AG04449 (cell line): ENCODE results near the gene PPP1R17.

Experiments
- CTCF ChIA-PET: fragments of 350-600 bp; formaldehyde crosslinking; extraction: SDS; loops from one replicate; lab custom pipeline; 2021; ENCODE audit warnings: antibody characterized with exemption; lab: Yijun Ruan, JAX
- POLR2A ChIA-PET: fragments of 400-600, 350-600 bp; formaldehyde crosslinking; extraction: SDS; loops from one replicate; lab custom pipeline; 2020; ENCODE audit warnings: antibody characterized with exemption, inconsistent platforms; lab: Yijun Ruan, JAX
- DNase-seq: peaks from one replicate; pipeline ENCODE4 v3.0.0-alpha.2; 2010; ENCODE audit warnings: low read depth, low spot score
- H3K4me3 ChIP-seq: 2 replicates; pipeline ENCODE4 v1.5.1; 2011; ENCODE audit warnings: low read depth, mild to moderate bottlenecking, control low read depth, low read length
- TF ChIP-seq, protein P1 (sequence below): IDR thresholded peaks from one replicate; pipeline ENCODE4 v1.5.1; 2011; ENCODE audit warnings: mild to moderate bottlenecking, moderate library complexity, low read length, control low read depth, inconsistent platforms; ENCODE audit not compliant: insufficient read depth; ENCODE audit errors: missing control alignments

The PPP1R17 gene

DNA sequence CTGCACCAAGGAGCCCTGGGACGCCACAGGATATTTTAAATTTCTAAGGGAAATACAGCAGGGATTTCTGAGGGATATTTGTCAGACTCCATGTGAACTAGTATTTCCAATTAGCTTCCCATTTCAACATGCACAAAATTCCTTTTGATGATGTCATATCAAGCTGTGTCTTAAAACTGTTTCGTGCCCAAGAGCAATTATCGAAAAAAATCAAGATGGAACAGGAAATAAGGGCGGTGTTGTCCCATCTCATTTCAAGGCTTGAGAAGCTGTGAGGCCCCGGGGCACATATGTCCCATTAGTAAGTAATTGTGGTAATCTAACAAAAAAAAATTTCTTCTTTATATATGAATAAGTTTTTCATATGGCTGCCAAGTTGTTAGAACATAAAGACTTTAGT lies 47.4 kb downstream of the PPP1R17 start:
- ChIA-PET POLR2A (no interaction called here), CTCF (interaction anchor here (0.8 to 2.3 kb wide), 12 partner anchors 10 to 472 kb away, joined by 3 to 11 read pairs (median 4); no protein-coding TSS in a partner anchor)
- DNase-seq = no peak

DNA sequence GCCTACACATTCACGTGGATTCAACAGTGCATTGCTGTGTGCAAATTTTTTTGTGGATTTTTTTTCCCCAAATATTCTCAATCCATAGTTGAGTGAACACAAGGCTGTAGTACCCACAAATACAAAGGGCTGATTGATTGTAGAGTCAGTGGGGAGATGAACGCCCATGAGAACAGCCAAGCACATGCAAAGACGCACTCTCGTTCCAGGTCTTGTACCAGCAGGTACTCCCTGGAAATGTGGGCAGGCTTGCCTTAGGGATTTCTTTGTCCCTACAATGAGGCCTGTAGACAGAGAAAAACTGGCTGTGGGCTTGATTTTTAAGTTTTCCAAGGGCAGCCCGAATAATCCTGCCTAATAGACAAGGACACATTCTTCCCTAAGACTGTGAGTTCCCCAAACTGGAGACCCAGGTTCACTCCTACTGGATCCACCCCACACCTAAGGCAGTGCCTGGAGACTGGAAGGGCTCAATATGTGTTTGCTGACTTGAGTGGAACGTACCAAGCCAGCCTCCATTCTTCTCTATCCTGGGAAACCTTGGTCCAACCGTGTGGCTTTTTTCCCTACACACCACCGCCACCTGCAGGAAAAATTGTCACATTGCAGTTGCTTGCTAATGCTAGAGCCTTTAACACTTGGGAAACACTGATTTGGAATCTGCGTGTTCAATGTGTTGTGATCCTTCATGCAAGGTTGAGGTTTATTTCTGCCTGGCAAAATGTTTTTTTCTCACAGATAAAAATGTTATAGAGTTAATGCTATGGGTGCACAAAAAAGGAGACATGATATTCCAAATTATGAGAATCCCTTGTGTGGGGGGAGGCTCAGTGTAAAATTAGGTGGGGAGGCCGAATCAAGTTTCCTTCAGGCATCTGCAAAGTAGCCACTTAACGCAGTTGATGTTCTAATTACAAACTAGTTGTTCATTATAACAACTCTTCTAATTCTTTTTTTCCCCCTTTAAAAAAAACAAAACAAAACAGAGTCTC lies 49.3 kb downstream of the PPP1R17 start:
- TF ChIP-seq, protein P1, sequence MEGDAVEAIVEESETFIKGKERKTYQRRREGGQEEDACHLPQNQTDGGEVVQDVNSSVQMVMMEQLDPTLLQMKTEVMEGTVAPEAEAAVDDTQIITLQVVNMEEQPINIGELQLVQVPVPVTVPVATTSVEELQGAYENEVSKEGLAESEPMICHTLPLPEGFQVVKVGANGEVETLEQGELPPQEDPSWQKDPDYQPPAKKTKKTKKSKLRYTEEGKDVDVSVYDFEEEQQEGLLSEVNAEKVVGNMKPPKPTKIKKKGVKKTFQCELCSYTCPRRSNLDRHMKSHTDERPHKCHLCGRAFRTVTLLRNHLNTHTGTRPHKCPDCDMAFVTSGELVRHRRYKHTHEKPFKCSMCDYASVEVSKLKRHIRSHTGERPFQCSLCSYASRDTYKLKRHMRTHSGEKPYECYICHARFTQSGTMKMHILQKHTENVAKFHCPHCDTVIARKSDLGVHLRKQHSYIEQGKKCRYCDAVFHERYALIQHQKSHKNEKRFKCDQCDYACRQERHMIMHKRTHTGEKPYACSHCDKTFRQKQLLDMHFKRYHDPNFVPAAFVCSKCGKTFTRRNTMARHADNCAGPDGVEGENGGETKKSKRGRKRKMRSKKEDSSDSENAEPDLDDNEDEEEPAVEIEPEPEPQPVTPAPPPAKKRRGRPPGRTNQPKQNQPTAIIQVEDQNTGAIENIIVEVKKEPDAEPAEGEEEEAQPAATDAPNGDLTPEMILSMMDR = peak; percentile 81
- CTCF ChIA-PET = interaction anchor here (0.6 to 6.3 kb wide), 15 partner anchors 8 to 798 kb away, joined by 3 to 65 read pairs (median 5); no protein-coding TSS in a partner anchor
- POLR2A ChIA-PET = interaction anchor here (0.7 kb wide), 1 partner anchor 8 kb away, joined by 3 read pairs; no protein-coding TSS in a partner anchor
- no peak overlapping the region for H3K4me3 ChIP-seq
- no peak for DNase-seq

More for the DNA sequence above, 47.4 kb downstream of the PPP1R17 start:
- H3K4me3 ChIP-seq = no peak overlapping the region
- TF ChIP-seq, protein P1 = no peak

DNA sequence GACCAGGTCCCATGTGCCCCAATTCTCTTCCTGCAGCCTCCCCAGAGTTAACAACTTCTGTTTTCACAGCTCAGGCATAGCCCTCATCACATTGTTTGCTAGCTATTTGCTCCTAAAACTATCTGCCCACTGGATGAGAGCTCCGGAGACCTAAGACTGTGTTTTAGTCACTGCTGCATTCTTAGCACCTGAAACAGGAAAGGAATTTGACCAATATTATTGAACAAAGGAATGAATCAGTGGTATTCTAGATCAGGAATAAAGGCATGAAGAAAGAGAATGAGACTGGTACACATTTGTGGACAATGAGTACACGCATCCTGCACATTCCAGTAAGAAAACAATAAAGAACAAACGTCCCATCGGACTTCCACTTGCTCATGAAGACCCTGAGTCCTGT lies 54.8 kb downstream of the PPP1R17 start:
- ChIA-PET POLR2A (no interaction called here), CTCF (interaction anchor here (0.8 to 6.3 kb wide), 4 partner anchors 15 to 606 kb away, joined by 3 to 65 read pairs (median 7); no protein-coding TSS in a partner anchor)
- TF ChIP-seq, protein P1 = no peak
- no peak overlapping the region for H3K4me3 ChIP-seq
- DNase-seq = no peak

DNA sequence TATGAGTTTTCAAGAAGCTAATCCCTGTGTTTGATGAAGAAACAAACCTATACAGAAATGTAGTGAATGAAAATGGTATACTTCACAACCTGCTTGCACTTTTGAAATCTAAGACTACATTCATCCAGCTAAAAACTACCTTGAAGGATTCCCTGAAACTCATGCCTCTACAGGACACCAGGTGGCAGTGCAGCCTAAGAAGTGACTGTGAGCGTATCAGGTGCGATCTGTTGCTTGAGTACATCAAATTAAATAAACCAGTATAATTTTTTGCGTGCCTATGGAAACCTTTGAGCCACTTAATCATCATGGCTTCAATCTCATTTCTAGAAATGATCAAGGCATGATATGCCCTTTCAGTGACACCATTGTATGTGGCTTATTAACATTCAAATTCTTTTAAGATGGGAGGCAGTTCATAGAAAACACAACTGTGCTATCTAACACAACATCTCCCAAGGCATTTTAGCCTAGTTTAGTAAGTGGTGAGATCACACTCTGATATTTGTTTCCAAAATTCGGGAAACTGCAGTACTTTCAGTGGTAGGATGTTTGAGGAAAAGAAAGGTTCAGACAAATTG lies 57.4 kb downstream of the PPP1R17 start:
- DNase-seq = peak; percentile 29
- TF ChIP-seq, protein P1 = peak; percentile 76
- POLR2A ChIA-PET = no interaction called here
- H3K4me3 ChIP-seq = no peak overlapping the region
- CTCF ChIA-PET = interaction anchor here (0.7 to 6.5 kb wide), 32 partner anchors 10 to 742 kb away, joined by 3 to 206 read pairs (median 3); no protein-coding TSS in a partner anchor

DNA sequence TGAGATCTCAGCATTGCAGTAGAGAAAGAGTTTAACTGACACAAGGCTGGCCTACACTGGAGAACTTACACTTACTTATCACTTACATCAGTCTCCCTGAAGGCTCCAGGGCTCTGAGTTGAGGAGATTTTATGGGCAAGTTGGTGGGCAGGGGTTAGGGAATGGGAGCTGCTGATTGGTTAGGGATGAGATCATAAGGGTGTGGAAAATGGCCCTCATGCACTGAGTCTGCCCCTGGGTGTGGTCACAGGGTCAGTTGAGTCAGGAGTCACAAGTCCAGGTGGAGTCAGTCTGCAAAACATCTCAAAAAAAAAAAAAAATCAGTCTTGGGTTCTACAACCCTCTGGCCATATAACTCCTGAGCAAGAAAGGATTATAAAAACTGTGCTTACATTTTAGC lies 60.5 kb downstream of the PPP1R17 start:
- ChIA-PET CTCF (interaction anchor here (1.0 to 6.5 kb wide), 5 partner anchors 14 to 461 kb away, joined by 3 to 206 read pairs (median 4); no protein-coding TSS in a partner anchor), POLR2A (no interaction called here)

More for the DNA sequence above, 60.5 kb downstream of the PPP1R17 start:
- H3K4me3 ChIP-seq = no peak overlapping the region
- TF ChIP-seq, protein P1 = no peak
- no peak for DNase-seq
